DND-41 (cell line): Measurements from ENCODE around the gene PPT2.
"Not testable (repeated sequence)": the region's sequence is repeated elsewhere in the genome, so short reads cannot be mapped to it uniquely, and the experiment has no call there.

Experiments used
- ATAC-seq: fragments of 200-7000 bp; cut with Tn5 transposase; 3 replicates; pipeline ENCODE4 v1.9.1; 2021; ENCODE audit warnings: low read depth; ENCODE audit not compliant: insufficient read depth
- DNase-seq: peaks from one replicate; pipeline ENCODE4 v3.0.0-alpha.2; 2020
- H2AFZ ChIP-seq: 2 replicates; pipeline ENCODE4 v1.6.0; 2012; ENCODE audit warnings: low read depth, low read length
- H3K27ac ChIP-seq: 2 replicates; pipeline ENCODE4 v1.5.1; 2012; ENCODE audit warnings: low read length, inconsistent platforms
- H3K27me3 ChIP-seq: fragments of 200-600 bp; sonication (generic); 2 replicates; pipeline ENCODE4 v1.6.0; 2012; ENCODE audit warnings: low read length, mild to moderate bottlenecking, inconsistent platforms; ENCODE audit not compliant: insufficient read depth, poor library complexity
- H3K36me3 ChIP-seq: 2 replicates; pipeline ENCODE4 v1.5.1; 2012; ENCODE audit warnings: low read length, inconsistent platforms; ENCODE audit not compliant: insufficient read depth
- H3K4me1 ChIP-seq: 2 replicates; pipeline ENCODE4 v1.5.1; 2012; ENCODE audit warnings: mild to moderate bottlenecking, low read length; ENCODE audit not compliant: insufficient read depth
- H3K4me2 ChIP-seq: 2 replicates; pipeline ENCODE4 v1.6.0; 2012; ENCODE audit warnings: mild to moderate bottlenecking, moderate library complexity, low read length, inconsistent platforms; ENCODE audit not compliant: insufficient read depth
- H3K4me3 ChIP-seq, 2 experiments: fragments of 200-600 bp in 1 of 2; shearing (Covaris generic) in 1 of 2; 2 replicates each; pipeline ENCODE4 v1.5.1; 2012 to 2016; ENCODE audit warnings: inconsistent platforms in 2 of 2, low read length in 2 of 2, mild to moderate bottlenecking in 2 of 2, low read depth in 1 of 2, moderate library complexity in 1 of 2
- H3K79me2 ChIP-seq: 2 replicates; pipeline ENCODE4 v1.6.0; 2012; ENCODE audit warnings: low read length, inconsistent platforms; ENCODE audit not compliant: insufficient read depth
- H3K9ac ChIP-seq: 2 replicates; pipeline ENCODE4 v1.6.0; 2012; ENCODE audit warnings: low read depth, mild to moderate bottlenecking, inconsistent platforms, low read length, moderate library complexity
- H3K9me3 ChIP-seq: 2 replicates; pipeline ENCODE4 v1.5.1; 2012; ENCODE audit warnings: low read length, moderate library complexity, mild to moderate bottlenecking, inconsistent platforms; ENCODE audit not compliant: insufficient read depth, severe bottlenecking
- H4K20me1 ChIP-seq: 2 replicates; pipeline ENCODE4 v1.6.0; 2012; ENCODE audit warnings: low read length; ENCODE audit not compliant: insufficient read depth
- CTCF ChIP-seq: IDR thresholded peaks from 2 replicates; pipeline ENCODE4 v1.5.1; 2012; ENCODE audit warnings: borderline replicate concordance, low read length, moderate library complexity, mild to moderate bottlenecking; ENCODE audit not compliant: poor library complexity, severe bottlenecking; ENCODE audit errors: extremely low read depth
- EZH2 ChIP-seq: IDR thresholded peaks from 3 replicates; pipeline ENCODE4 v1.6.1; 2012; ENCODE audit warnings: borderline replicate concordance, low read depth, mild to moderate bottlenecking, moderate library complexity, low read length, inconsistent platforms; ENCODE audit not compliant: severe bottlenecking

PPT2 gene

GRCh38 chr6:32140420-32141046 is 13.4 kb upstream of the PPT2 start:
- Histone ChIP-seq H3K4me2 (no peak overlapping the region), H4K20me1 (no peaks in the 10 kb centered on the region), H2AFZ (no peak overlapping the region), H3K4me1 (no peaks in the 10 kb centered on the region), H3K79me2 (no peaks in the 10 kb centered on the region), H3K9me3 (no peaks in the 10 kb centered on the region), H3K36me3 (no peaks in the 10 kb centered on the region), H3K9ac (no peak overlapping the region), H3K27me3 (peaks cover 1% of the 10 kb centered on the region), H3K27ac (no peak overlapping the region), H3K4me3 (no peak overlapping the region)
- ATAC-seq (no peak), DNase-seq (no peak)
- TF ChIP-seq EZH2 (no peak), CTCF (no peak)

GRCh38 chr6:32144238-32144637 is 9.7 kb upstream of the PPT2 start:
- not testable (repeated sequence) for H3K4me1 ChIP-seq, H3K36me3 ChIP-seq, H3K4me2 ChIP-seq, H3K4me3 ChIP-seq, H2AFZ ChIP-seq, ATAC-seq, H3K9me3 ChIP-seq, H3K27ac ChIP-seq, H4K20me1 ChIP-seq, H3K9ac ChIP-seq, H3K79me2 ChIP-seq, DNase-seq
- peaks cover 15% of the 10 kb centered on the region for H3K27me3 ChIP-seq

GRCh38 chr6:32146287-32146686 is 7.7 kb upstream of the PPT2 start:
- no peak overlapping the region for H3K27ac ChIP-seq
- H3K4me1 ChIP-seq = no peaks in the 10 kb centered on the region
- no peak for DNase-seq
- no peaks in the 10 kb centered on the region for H3K9me3 ChIP-seq
- peaks cover 15% of the 10 kb centered on the region for H3K27me3 ChIP-seq
- no peak for ATAC-seq
- no peak overlapping the region for H3K4me2 ChIP-seq
- no peaks in the 10 kb centered on the region for H3K79me2 ChIP-seq
- TF ChIP-seq CTCF = no peak
- no peak for TF ChIP-seq EZH2
- H3K9ac ChIP-seq = no peak overlapping the region
- H3K36me3 ChIP-seq = no peaks in the 10 kb centered on the region
- no peak overlapping the region for H3K4me3 ChIP-seq
- no peaks in the 10 kb centered on the region for H4K20me1 ChIP-seq
- no peak overlapping the region for H2AFZ ChIP-seq

- no peak overlapping the region for H3K4me3 ChIP-seq
- H3K9me3 ChIP-seq = no peaks in the 10 kb centered on the region
- no peak overlapping the region for H2AFZ ChIP-seq
- no peaks in the 10 kb centered on the region for H3K4me1 ChIP-seq
- H3K4me2 ChIP-seq = no peak overlapping the region
- TF ChIP-seq CTCF (no peak), EZH2 (no peak)
- H4K20me1 ChIP-seq = no peaks in the 10 kb centered on the region
- H3K36me3 ChIP-seq = no peaks in the 10 kb centered on the region
- H3K27me3 ChIP-seq = peaks cover 15% of the 10 kb centered on the region
- H3K79me2 ChIP-seq = no peaks in the 10 kb centered on the region
- no peak for DNase-seq
- no peak overlapping the region for H3K9ac ChIP-seq
- H3K27ac ChIP-seq = no peak overlapping the region
- no peak for ATAC-seq
These were observed 7.3 kb upstream of the PPT2 start for GRCh38 chr6:32146687-32147086.
